ENCODE results near the gene GDPD5. TPM values are rescaled to one million over a fixed set of nuclear protein-coding genes. Genes with fewer than 3 reads are reported as not detected.

GDPD5 gene
- polyA plus RNA-seq, 2 of the 4 experiments (the other 2 are of a cell fraction), result 3.9 to 5.9 TPM

- peaks cover 47% of the 10 kb centered on the region for H3K4me1 ChIP-seq
- ATAC-seq (no peak), DNase-seq (ENCODE audit: low read depth in 1 of 2, low spot score in 1 of 2) (no peak), FAIRE-seq (no peak)
- ChIA-PET POLR2A (no interaction called here), CTCF (interaction anchor here (0.6 to 1.0 kb wide), 2 partner anchors 31 to 48 kb away, joined by 3 to 4 read pairs; no protein-coding TSS in a partner anchor)
- H3K4me3 ChIP-seq, result no peak overlapping the region
- no peaks in the 10 kb centered on the region for H3K9me3 ChIP-seq
- WGBS (ENCODE audit: missing lambda C conversion rate), result 85% methylated on average over 3 of the region's 3 CpGs
- no peak for TF ChIP-seq HEYL (CRISPR knock-in tag; IDR thresholded peaks at IDR 0.05)
- TF ChIP-seq CEBPB (IDR thresholded peaks at IDR 0.05), result no peak
- TF ChIP-seq FOSL2 (IDR thresholded peaks at IDR 0.05), result no peak
- TF ChIP-seq FOSL2 (CRISPR knock-in tag; IDR thresholded peaks at IDR 0.05), result no peak
- TF ChIP-seq RNF2 (IDR thresholded peaks at IDR 0.05; ENCODE audit: borderline replicate concordance, low read depth), result no peak
- TF ChIP-seq HMGXB4 (CRISPR knock-in tag; IDR thresholded peaks at IDR 0.05; ENCODE audit: borderline replicate concordance), result no peak
- TF ChIP-seq FOSB (CRISPR knock-in tag; IDR thresholded peaks at IDR 0.05), result no peak
- no peak for TF ChIP-seq HDAC2 (IDR thresholded peaks at IDR 0.05)
- no peak for TF ChIP-seq HOXB5 (CRISPR knock-in tag; IDR thresholded peaks at IDR 0.05)
- TF ChIP-seq ZSCAN20 (CRISPR knock-in tag; IDR thresholded peaks at IDR 0.05), result no peak
- TF ChIP-seq TFCP2L1 (CRISPR knock-in tag; IDR thresholded peaks at IDR 0.05), result no peak
- TF ChIP-seq BHLHE40 (IDR thresholded peaks at IDR 0.05; ENCODE audit: low read depth, low read length), result no peak
- TF ChIP-seq RFX5 (IDR thresholded peaks at IDR 0.05), result no peak
- H3K4me2 ChIP-seq, result no peak overlapping the region
- H3K27ac ChIP-seq, result no peak overlapping the region
Observed at GRCh38 chr11:75493626-75494025, 32.1 kb downstream of the GDPD5 start.

- no peak for FAIRE-seq
- peak; percentile 33 to 49; a peak in 3 of 6 replicates for ATAC-seq
- peaks cover 34% of the 10 kb centered on the region for H3K4me1 ChIP-seq
- H3K4me3 ChIP-seq, result no peak overlapping the region
- ChIA-PET POLR2A (no interaction called here), CTCF (interaction anchor here (0.6 to 1.8 kb wide), 7 partner anchors 20 to 104 kb away, joined by 3 to 10 read pairs (median 3); partner anchors contain the start of gene GDPD5)
- TF ChIP-seq MAZ (IDR thresholded peaks at IDR 0.05; ENCODE audit: borderline replicate concordance, low read depth, low read length) (no peak), HMGXB4 (CRISPR knock-in tag; IDR thresholded peaks at IDR 0.05; ENCODE audit: borderline replicate concordance) (no peak), NR3C1 (IDR thresholded peaks at IDR 0.05) (no peak), EHMT2 (IDR thresholded peaks at IDR 0.05; ENCODE audit: low read depth) (no peak), HOXB13 (CRISPR knock-in tag; IDR thresholded peaks at IDR 0.05; ENCODE audit: low read depth) (no peak), MYC (IDR thresholded peaks at IDR 0.05; ENCODE audit: borderline replicate concordance, low read length) (no peak), RAD21 (conservative IDR thresholded peaks at IDR 0.05 in 1 of 2, IDR thresholded peaks at IDR 0.05 in 1 of 2) (no peak), NPAS2 (CRISPR knock-in tag; IDR thresholded peaks at IDR 0.05; ENCODE audit: borderline replicate concordance) (no peak), RARB (CRISPR knock-in tag; IDR thresholded peaks at IDR 0.05) (no peak), POLR2A (IDR thresholded peaks at IDR 0.05; ENCODE audit: low read length) (no peak), SMC3 (IDR thresholded peaks at IDR 0.05) (no peak), EHF (CRISPR knock-in tag; IDR thresholded peaks at IDR 0.05) (no peak), RFX5 (IDR thresholded peaks at IDR 0.05) (no peak)
- H3K9me3 ChIP-seq, result no peaks in the 10 kb centered on the region
- 0 out of 3 replicates have a peak overlapping the region, but pooled peaks have one; percentile 8 for H3K4me2 ChIP-seq
- H3K27ac ChIP-seq, result peak overlapping the region in 1 of 2 experiments; percentile 69; a peak in 3 of 6 replicates
- DNase-seq (ENCODE audit: low read depth in 1 of 2, low spot score in 1 of 2), result no peak
- 50% methylated on average over 6 of the region's 6 CpGs for WGBS (ENCODE audit: missing lambda C conversion rate)
Observed at GRCh38 chr11:75492181-75492820, 33.4 kb downstream of the GDPD5 start.
